Limb (tissue), 2 donors: ENCODE measurements around the gene CCDC181.
"Not testable (repeated sequence)": the region's sequence is repeated elsewhere in the genome, so short reads cannot be mapped to it uniquely, and the experiment has no call there.

Experiments used
- DNase-seq, 2 donors: peaks; one replicate each; pipeline ENCODE4 v3.0.0-alpha.2; 2016; ENCODE audit errors: extremely low spot score in 2 of 2

Gene CCDC181

DNA sequence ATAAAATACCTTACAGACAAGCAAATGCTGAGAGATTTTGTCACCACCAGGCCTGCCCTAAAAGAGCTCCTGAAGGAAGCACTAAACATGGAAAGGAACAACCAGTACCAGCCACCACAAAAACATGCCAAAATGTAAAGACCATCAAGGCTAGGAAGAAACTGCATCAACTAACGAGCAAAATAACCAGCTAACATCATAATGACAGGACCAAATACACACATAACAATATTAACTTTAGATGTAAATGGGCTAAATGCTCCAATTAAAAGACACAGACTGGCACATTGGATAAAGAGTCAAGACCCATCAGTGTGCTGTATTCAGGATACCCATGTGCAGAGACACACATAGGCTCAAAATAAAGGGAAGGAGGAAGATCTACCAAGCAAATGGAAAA lies 24.7 kb downstream of the CCDC181 start:
- DNase-seq = not testable (repeated sequence)

DNA sequence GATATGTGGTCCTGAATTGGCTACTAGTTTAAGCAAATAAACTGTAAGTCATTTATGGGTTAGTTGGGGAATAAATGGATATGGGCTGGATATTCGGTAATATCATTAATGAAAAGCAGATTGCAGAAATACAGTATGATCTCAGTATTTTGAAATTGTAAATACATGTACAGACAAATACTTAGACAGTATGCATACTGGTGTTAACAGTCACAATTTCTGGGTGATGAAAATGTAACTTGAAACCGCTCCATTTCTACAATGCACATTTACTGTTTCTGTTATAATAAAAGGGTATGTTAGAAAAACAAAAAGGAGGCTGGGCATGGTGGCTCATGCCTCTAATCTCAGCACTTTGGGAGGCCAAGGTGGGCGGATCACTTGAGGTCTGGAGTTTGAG lies 31.3 kb downstream of the CCDC181 start:
- no peak for DNase-seq

DNA sequence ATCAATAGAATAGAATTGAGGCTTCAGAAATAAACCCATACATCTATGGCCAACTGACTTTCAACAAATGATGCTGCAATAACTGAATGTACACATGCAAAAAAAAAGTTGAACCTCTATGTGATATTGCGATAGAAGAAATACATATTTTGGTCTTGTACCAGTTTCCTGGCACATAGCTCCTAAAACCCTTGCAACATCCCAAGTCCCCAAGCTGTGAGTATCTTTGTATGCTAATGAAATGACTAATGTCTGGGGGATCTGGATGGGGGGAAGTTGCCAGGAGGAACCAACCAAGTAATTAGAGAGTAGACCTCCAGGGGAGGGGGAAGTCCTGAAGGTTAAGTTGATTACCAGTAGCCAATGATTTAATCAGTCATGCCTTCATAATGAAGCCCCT lies 34.9 kb downstream of the CCDC181 start:
- no peak for DNase-seq

DNA sequence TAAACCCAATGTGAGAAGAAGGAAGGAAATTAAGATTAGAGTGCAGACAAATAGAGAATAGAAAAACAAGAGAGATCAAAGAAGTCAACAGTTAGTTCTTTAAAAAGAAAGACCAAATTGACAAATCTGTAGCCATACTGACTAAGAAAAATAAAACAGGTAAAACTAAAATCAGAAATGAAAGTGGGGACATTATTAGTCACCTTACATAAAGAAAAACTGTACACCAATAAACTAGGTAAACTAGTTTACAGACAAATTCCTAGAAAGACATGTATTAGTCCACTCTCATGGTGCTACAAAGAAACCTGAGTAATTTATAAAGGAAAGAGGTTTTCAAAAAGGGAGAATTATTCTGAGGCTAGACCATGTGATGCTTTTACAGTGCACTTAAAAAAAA lies 37.0 kb downstream of the CCDC181 start:
- no peak for DNase-seq

DNA sequence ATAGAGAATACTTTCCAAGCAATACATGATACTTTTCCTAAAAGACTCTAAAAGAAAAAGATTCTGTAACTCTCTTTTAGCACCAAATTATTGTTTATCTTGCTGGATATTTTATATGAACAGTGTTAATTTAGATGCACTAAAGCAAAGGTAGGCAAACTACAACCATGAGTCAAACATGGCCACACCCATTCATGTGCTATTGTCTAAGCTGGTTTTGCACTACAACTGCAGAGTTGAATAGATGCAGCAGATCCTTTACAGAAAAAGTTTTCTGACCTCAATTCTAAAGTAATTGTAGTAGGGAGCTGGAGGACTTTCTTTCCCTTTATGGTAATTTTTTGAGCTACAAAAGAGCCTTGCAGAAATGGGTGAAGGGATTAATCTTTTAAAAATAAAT lies 39.9 kb downstream of the CCDC181 start:
- DNase-seq = no peak

DNA sequence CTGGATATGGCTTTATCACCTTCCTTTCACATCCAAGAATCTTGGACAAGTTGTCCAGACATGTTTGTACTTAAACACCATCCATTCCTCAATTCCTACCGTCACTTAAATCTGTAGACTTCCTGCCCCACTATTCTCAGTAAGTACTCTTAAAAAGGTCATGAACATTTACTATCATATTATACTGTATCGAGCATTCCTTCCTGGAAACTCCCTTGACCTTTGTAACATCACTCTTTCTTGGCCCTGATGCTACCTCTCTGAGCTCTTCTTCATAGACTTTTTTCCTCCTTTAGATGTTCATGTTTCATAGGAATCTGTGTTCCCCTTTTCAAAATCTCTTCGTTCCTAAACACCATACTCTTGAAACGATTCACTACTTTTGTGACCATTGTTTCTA lies 43.8 kb downstream of the CCDC181 start:
- no peak for DNase-seq

DNA sequence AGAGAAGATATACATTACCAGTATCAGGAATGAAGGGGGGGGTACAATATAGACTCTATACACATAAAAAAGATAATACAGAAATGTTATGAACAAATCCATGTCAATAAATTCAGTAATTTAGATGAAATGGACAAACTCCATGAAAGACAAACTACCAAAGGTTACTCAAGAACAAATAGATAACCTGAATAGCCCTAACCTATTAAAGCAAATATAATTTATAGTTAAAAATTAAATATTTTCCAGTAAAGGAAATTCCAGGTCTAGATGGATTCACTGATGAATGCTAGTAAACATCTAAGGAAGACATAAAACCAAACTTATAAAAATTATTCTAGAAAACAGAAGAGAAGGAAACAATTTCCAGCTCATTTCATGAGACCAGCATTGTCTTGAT lies 46.1 kb downstream of the CCDC181 start:
- no peak for DNase-seq

DNA sequence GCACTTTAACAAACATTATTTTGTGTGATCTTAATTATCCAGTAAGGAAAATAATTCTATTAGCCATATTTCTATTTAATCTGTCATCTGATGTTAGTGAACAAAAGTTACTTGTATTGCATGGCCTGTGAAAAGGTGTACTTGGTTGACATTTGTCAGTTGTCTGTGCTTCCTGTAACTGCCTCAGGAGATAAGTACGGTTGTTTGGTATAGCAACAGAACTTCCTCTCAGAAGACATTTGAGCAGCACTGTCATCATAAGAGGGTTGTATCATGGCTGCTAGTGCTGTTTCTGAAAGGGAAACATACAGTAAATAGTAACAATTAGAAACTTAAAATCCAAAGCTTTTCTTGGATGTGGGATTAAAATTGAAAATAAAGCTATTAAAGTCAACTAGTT lies 55.9 kb downstream of the CCDC181 start:
- no peak for DNase-seq

DNA sequence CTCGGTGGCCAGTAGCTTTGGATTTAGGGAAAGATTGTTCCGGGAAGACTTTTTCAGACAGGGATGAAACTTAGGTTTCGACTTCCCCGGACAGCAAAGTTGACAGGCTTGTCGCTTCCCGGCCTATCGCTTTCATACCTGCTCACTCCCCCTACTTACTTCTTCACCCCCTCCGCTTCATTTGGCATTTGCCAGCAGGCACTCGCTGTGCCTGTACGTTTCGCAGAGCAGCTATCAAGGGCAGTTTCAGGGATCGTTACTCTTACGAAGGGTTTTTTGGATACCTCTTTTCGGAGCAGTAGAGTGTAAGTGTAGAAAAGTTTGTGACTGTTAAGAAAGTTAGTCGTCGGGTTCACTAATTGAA lies 58.9 kb downstream of the CCDC181 start:
- DNase-seq = no peak

DNA sequence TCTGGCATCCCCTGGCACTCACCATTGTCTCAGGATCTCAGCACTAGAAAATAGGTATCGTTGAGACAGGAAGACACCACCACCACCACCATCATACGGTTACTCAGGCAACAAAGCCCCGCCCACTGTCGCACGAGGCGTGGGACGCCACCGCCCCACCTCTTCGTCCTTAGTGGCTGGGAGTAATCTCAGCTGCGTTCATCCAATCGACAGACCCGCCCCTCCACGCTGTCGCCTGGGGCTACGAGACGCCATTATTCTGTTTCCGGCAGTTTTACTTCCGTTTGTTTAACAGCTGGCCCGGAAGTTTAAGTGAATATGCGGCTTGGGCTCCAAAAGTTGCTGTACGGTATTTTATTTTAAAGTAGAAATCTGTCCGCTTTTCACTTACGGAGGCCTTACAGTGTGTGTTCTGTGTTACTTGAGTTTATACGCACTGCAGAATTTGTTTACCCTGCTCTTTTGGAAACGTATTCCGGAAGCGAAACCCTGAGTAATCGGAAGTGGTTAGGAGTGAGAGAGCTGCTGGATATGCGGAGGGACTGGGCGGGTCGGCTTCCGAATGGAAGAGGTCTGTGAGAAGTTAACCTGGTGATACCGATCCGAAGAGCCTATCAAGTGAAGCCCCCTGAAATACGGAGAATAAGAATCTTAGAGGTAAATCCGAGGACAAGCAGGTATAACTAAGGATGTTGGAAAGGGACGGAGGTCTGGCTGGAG lies 59.4 kb downstream of the CCDC181 start, which contains the start of the genes BLZF1 and NME7:
Gene BLZF1 (plus strand): TSS at position 510 of the 720 bp plus-strand sequence. CDS start 1,328 bp downstream, outside the sequence.
Gene NME7 (minus strand): TSS at position 112 of the 720 bp plus-strand sequence. CDS start 87 bp downstream, at position 25.
- peak; percentile 96 to 97 for DNase-seq

DNA sequence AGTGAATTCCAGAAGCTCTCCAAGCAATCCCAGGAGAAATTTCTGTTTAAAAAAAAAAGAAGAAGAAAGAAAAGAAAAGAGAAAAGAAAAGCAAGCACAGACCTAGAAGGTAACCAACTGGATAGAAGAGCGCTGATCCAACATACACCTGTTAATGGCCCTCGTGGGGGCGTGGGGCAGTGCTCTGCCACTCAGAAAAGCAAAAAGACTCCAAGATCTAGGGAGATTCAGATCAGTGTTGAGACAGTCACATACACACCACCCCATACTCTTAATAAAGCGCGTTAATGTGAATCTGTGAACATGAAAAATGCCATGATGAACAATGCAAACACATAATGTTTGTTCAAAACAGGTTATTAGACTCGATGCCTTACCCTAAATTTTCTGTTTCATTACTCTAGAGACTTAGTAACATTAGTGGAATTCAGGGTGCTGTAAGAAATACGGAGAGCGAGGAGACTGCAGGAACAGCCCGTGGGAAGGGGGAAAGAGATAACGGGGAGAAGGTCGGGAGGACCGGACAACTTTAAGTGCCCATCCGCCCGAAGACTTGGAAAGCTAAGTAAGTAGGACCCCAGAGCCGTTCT lies 60.1 kb downstream of the CCDC181 start:
- DNase-seq = no peak

DNA sequence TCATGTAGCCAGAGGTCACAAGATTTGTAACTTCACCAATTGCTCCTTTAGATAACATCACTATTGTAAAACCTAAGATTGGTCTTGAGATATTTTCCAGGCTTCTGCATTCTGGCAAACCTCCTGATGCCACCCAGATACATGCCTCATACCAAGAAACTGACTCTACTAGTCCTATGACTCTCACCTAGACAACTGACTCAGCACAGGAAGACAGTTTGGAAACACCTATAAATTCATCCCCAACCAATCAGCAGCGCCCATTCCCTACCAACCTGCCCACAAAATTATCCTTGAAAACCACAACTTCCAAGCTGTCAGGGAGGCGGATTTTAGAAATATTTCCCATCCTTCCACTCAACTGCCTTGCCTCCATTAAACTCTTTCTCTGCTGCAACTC lies 62.3 kb downstream of the CCDC181 start:
- no peak for DNase-seq

DNA sequence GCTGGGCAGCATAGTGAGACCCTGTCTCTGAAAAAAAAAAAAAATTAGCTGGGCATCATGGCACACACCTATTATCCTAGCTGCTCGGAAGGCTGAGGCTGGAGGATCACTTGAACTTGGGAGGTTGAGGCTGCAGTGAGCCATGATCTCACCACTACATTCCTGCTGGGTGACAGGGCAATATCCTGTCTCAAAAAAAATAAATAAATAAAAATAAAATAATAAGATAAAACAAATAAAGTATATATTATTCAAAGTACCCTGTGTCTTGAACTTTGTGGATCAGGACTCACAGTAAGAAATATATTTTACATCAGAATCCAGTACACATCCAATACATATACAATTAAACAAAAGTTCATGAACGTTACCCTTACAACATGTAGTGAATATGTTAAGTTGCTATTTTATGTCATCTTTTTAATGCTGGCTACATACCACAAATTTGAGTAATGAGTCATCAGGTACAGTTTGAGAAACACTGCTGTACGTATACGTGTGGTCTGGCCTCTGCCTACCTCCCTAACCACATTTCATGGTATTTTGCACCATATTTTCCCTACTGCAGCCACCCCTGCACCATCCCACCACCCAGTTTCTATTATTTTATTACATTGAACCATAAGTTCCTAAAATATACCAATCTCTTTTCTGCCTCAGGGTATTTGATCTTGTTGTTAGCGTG lies 64.1 kb downstream of the CCDC181 start:
- no peak for DNase-seq

DNA sequence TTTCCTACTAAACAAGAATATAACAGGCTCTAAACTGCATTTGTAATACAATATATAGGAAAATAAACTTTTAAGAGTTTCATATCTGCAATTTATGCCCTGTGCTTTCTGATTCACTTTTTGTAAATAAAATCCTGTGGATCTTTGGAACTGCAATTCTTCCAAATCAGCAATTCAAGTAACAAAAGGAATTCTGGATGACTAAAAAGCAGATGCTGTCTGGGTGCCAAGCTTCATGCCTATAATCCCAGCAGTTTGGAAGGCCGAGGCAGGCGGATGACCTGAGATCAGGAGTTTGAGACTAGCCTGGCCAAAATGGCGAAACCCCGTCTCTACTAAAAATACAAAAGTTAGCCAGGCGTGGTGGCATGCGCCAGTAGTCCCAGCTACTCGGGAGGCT lies 66.0 kb downstream of the CCDC181 start:
- DNase-seq = no peak

DNA sequence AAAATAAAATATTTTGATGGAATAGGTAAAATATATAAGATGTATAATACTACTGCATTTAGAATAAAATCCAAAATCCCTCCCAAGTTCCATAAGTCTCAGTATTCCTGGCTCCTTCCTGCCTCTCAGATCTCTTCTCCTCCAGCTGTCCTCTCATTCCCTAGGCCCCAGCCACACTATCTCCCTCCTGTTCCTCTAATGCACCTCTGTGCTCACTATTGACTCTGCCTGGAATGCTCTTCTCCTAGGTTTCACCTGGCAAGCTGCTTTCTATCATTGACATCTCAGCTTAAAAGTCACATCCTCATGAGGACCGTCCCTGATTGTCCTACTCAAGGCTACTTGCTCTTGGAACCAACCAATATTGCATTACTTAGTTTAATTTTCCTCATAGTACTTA lies 66.9 kb downstream of the CCDC181 start:
- no peak for DNase-seq

DNA sequence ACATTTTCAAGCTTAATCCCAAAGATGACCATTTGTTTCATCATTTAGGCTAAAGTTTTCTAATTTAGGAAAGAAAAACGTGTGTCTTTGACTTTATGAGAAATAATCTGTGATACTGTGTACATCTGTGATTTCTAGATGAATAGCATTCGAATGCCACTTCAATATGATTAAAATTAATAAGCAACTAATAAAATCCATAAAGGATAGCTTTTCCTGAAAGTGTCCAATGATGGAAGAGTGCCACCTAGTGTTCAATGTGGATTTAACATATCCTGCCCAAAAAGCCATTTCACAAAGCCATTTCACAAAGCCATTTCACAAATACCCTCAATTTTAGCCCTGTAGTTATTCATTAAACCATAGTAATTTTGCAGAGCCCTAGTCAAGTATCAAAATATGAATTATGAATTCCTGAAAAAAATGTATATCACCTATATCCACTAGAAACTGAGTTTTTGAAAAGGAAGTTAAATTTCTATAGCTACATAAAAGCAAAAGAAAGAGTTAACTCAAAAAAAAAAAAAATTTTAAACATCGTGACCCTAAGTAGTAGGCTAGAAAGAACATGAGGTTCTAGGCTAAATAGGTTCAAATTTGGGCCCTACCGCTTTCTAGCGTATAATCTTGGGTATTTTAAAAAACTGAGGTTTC lies 78.8 kb downstream of the CCDC181 start:
- DNase-seq = peak in 1 of 2 donors; percentile 76

DNA sequence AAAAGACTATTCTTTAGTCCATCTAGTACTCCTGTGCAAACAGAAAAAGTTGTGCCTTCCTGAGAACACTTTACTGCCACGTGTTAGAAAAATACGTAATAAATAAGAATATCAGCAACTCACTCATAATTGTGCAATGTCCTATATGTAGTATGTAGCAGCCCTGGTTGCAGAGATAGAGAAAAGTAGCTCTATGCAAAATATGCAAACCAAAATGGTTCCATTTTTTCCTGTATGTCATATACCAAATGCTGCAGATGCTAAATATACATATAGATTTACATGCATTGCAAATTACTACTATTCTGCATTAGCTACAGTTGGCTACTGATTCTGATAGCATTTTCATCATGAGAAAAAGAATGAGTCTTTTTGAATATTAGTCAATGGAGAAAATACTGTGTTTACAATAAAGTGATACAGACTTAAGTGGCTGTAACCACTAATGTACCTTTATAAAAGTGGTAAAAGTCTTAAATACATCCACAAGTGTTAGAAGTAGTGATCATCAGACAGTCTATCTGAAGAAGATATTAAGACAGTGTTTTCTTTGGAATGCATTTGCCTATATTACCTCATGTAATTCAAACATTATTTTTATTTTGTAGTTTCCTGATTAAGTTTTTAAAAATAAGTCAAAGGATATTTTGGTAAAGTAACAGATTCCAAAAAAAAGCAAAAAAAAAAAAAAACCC lies 79.4 kb downstream of the CCDC181 start:
- DNase-seq = no peak

DNA sequence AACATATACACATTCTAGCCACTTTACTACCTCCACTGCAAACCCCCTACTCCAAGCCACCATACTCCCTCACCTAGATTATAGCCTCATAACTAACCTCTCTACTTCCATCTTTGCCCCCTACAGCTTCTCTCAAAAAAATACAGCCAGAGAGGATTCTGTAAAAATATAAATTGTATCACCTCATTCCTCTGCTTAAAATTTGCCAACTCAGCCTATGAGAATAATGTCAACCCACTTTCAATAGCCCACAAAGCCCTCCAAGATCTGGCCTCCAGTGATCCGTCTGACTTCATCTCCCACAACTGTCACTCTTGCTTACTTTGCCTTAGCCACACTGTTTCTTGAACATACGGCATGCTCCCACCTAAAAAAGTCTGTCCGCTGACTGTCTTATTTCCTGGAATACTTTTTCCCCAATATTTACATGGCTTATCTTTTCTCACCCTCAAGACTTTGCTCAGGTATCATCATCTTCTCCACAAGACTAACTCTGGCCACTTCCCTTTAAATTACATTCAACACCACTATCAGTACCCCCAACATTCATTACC lies 81.2 kb downstream of the CCDC181 start:
- DNase-seq = no peak

DNA sequence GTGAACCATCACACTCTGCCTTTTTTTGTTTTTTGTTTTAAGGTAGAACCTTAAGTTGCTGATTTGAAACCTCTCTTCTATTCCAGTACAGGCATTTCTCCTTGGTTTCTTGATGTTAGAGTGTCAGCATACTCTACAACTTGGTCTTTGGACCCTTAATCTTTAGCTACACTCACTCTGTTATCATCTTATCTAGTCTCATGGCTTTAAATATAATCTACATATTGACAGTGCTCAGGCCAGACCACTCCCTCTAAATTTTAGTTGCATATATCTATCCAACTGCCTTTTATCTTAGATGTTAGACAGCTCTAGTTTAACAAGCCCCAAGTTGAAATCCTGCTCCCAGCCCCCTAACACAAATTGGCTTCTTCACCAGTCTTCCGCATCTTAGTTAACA lies 81.8 kb downstream of the CCDC181 start:
- no peak for DNase-seq
